Activated CD4-positive, alpha-beta T cell treated with anti-CD3 and anti-CD28 coated beads, Interleukin-2, amount 10 ng/mL, durations not matched to agents 7 days and 5 days (primary cell): ENCODE data around the gene TP53I13. TPM values are rescaled to one million over a fixed set of nuclear protein-coding genes. Genes with fewer than 3 reads are reported as not detected.
A peak's percentile ranks its signal among the peaks of the same experiment; 100 is the strongest.

Experiments used
- CTCF ChIA-PET: fragments of 350-600 bp; sonication (Branson Sonifier 250); formaldehyde crosslinking; loops from one replicate; lab custom pipeline; 2021; ENCODE audit warnings: antibody characterized with exemption; lab: Charles Lee
- POLR2A ChIA-PET: fragments of 350-600 bp; sonication (Branson Sonifier 250); formaldehyde crosslinking; loops from one replicate; lab custom pipeline; 2021; ENCODE audit warnings: antibody characterized with exemption; lab: Charles Lee
- DNase-seq: peaks from one replicate; pipeline ENCODE4 v3.0.0-alpha.2; 2020
- H3K27ac Mint-ChIP-seq: one replicate; pipeline ENCODE4 v1.8.0; 2021; ENCODE audit warnings: mild to moderate bottlenecking, moderate library complexity, mixed read lengths
- H3K27me3 Mint-ChIP-seq: one replicate; pipeline ENCODE4 v1.8.0; 2021; ENCODE audit warnings: mixed read lengths
- H3K36me3 Mint-ChIP-seq: one replicate; pipeline ENCODE4 v1.8.0; 2021; ENCODE audit warnings: low read depth, mixed read lengths
- H3K4me1 Mint-ChIP-seq: one replicate; pipeline ENCODE4 v1.8.0; 2021; ENCODE audit warnings: mixed read lengths
- H3K4me3 Mint-ChIP-seq: one replicate; pipeline ENCODE4 v1.8.0; 2021; ENCODE audit warnings: mild to moderate bottlenecking, moderate library complexity, mixed read lengths
- H3K9me3 Mint-ChIP-seq: one replicate; pipeline ENCODE4 v1.8.0; 2021; ENCODE audit warnings: mixed read lengths
- total RNA-seq, 2 experiments: library from RNA; stranded (reverse); gene quantifications; one replicate each; pipeline ENCODE4 v1.2.3, GENCODE V29; 2021

The TP53I13 gene
- total RNA-seq, 2 experiments from 2014 or later = 71.4 to 75.0 TPM

GRCh38 chr17:29569245-29569950 lies 897 bp downstream of the TP53I13 start:
- Mint-ChIP-seq H3K9me3 (no peaks in the 10 kb centered on the region), H3K27ac (peak overlapping the region; percentile 80), H3K36me3 (peaks cover 15% of the 10 kb centered on the region), H3K4me1 (peaks cover 27% of the 10 kb centered on the region), H3K27me3 (no peaks in the 10 kb centered on the region), H3K4me3 (peak overlapping the region; percentile 84)
- CTCF ChIA-PET = interaction anchor here (1.3 to 7.7 kb wide), 5 partner anchors 10 to 182 kb away, joined by 3 to 77 read pairs (median 8); partner anchors contain the start of gene ANKRD13B
- POLR2A ChIA-PET = no interaction called here
- DNase-seq = no peak

GRCh38 chr17:29570521-29570920 lies 2.0 kb downstream of the TP53I13 start:
- peaks cover 20% of the 10 kb centered on the region for H3K4me1 Mint-ChIP-seq
- H3K4me3 Mint-ChIP-seq = no peak overlapping the region
- H3K27me3 Mint-ChIP-seq = no peaks in the 10 kb centered on the region
- no peak for DNase-seq
- ChIA-PET CTCF (interaction anchor here (0.6 to 7.7 kb wide), 8 partner anchors 9 to 447 kb away, joined by 3 to 77 read pairs (median 6); partner anchors contain the start of gene ANKRD13B), POLR2A (no interaction called here)
- no peak overlapping the region for H3K27ac Mint-ChIP-seq
- H3K9me3 Mint-ChIP-seq = no peaks in the 10 kb centered on the region
- peaks cover 18% of the 10 kb centered on the region for H3K36me3 Mint-ChIP-seq

- H3K9me3 Mint-ChIP-seq = no peaks in the 10 kb centered on the region
- H3K27ac Mint-ChIP-seq = no peak overlapping the region
- H3K36me3 Mint-ChIP-seq = peaks cover 18% of the 10 kb centered on the region
- no peak overlapping the region for H3K4me3 Mint-ChIP-seq
- ChIA-PET POLR2A (no interaction called here), CTCF (interaction anchor here (2.7 to 7.7 kb wide), 4 partner anchors 8 to 46 kb away, joined by 8 to 77 read pairs (median 24); partner anchors contain the start of gene ANKRD13B)
- peaks cover 13% of the 10 kb centered on the region for H3K4me1 Mint-ChIP-seq
- DNase-seq = no peak
- no peaks in the 10 kb centered on the region for H3K27me3 Mint-ChIP-seq
These were observed 3.0 kb downstream of the TP53I13 start for GRCh38 chr17:29571486-29571882.

GRCh38 chr17:29571883-29572681 lies 3.6 kb downstream of the TP53I13 start:
- H3K27me3 Mint-ChIP-seq = no peaks in the 10 kb centered on the region
- H3K4me1 Mint-ChIP-seq = peaks cover 13% of the 10 kb centered on the region
- H3K27ac Mint-ChIP-seq = no peak overlapping the region
- peaks cover 18% of the 10 kb centered on the region for H3K36me3 Mint-ChIP-seq
- no peak for DNase-seq
- ChIA-PET CTCF (interaction anchor here (1.2 to 7.7 kb wide), 10 partner anchors 8 to 45 kb away, joined by 3 to 77 read pairs (median 6); partner anchors contain the start of gene ANKRD13B), POLR2A (no interaction called here)
- no peaks in the 10 kb centered on the region for H3K9me3 Mint-ChIP-seq
- no peak overlapping the region for H3K4me3 Mint-ChIP-seq

- ChIA-PET CTCF (interaction anchor here (0.6 to 4.3 kb wide), 12 partner anchors 8 to 358 kb away, joined by 3 to 29 read pairs (median 4); no protein-coding TSS in a partner anchor), POLR2A (interaction anchor here (1.1 kb wide), 1 partner anchor 43 kb away, joined by 3 read pairs; no protein-coding TSS in a partner anchor)
- DNase-seq = peak; percentile 50
- Mint-ChIP-seq H3K4me1 (peaks cover 13% of the 10 kb centered on the region), H3K27me3 (no peaks in the 10 kb centered on the region), H3K27ac (peak overlapping the region; percentile 19), H3K9me3 (no peaks in the 10 kb centered on the region), H3K36me3 (peaks cover 21% of the 10 kb centered on the region), H3K4me3 (no peak overlapping the region)
These were observed 4.4 kb downstream of the TP53I13 start for GRCh38 chr17:29572691-29573557.

GRCh38 chr17:29573558-29573869 lies 5.0 kb downstream of the TP53I13 start:
- Mint-ChIP-seq H3K4me3 (no peak overlapping the region), H3K36me3 (peaks cover 21% of the 10 kb centered on the region), H3K9me3 (no peaks in the 10 kb centered on the region), H3K4me1 (peaks cover 10% of the 10 kb centered on the region), H3K27ac (peak overlapping the region; percentile 19), H3K27me3 (no peaks in the 10 kb centered on the region)
- CTCF ChIA-PET = interaction anchor here (0.6 to 4.3 kb wide), 12 partner anchors 8 to 358 kb away, joined by 3 to 29 read pairs (median 4); no protein-coding TSS in a partner anchor
- POLR2A ChIA-PET = interaction anchor here (1.1 kb wide), 1 partner anchor 42 kb away, joined by 3 read pairs; no protein-coding TSS in a partner anchor
- no peak for DNase-seq

GRCh38 chr17:29573871-29574731 lies 5.6 kb downstream of the TP53I13 start:
- DNase-seq = no peak
- POLR2A ChIA-PET = interaction anchor here (1.1 kb wide), 1 partner anchor 41 kb away, joined by 3 read pairs; no protein-coding TSS in a partner anchor
- no peak overlapping the region for H3K27ac Mint-ChIP-seq

GRCh38 chr17:29574732-29575510 lies 6.4 kb downstream of the TP53I13 start:
- ChIA-PET POLR2A (no interaction called here), CTCF (interaction anchor here (1.2 to 4.3 kb wide), 4 partner anchors 12 to 42 kb away, joined by 7 to 29 read pairs (median 21); no protein-coding TSS in a partner anchor)
- Mint-ChIP-seq H3K36me3 (peaks cover 24% of the 10 kb centered on the region), H3K4me1 (peaks cover 7% of the 10 kb centered on the region), H3K4me3 (no peak overlapping the region), H3K27me3 (no peaks in the 10 kb centered on the region), H3K27ac (no peak overlapping the region), H3K9me3 (no peaks in the 10 kb centered on the region)
- DNase-seq = no peak

More at GRCh38 chr17:29573871-29574731, 5.6 kb downstream of the TP53I13 start:
- peaks cover 21% of the 10 kb centered on the region for H3K36me3 Mint-ChIP-seq
- no peak overlapping the region for H3K4me3 Mint-ChIP-seq
- CTCF ChIA-PET = interaction anchor here (0.6 to 4.3 kb wide), 7 partner anchors 10 to 357 kb away, joined by 3 to 29 read pairs (median 6); no protein-coding TSS in a partner anchor
- H3K4me1 Mint-ChIP-seq = peaks cover 8% of the 10 kb centered on the region
- H3K27me3 Mint-ChIP-seq = no peaks in the 10 kb centered on the region
- H3K9me3 Mint-ChIP-seq = no peaks in the 10 kb centered on the region

- DNase-seq = no peak
- H3K27ac Mint-ChIP-seq = no peak overlapping the region
- no peaks in the 10 kb centered on the region for H3K9me3 Mint-ChIP-seq
- no peaks in the 10 kb centered on the region for H3K27me3 Mint-ChIP-seq
- H3K4me3 Mint-ChIP-seq = no peak overlapping the region
- ChIA-PET POLR2A (interaction anchor here (0.8 kb wide), 1 partner anchor 9 kb away, joined by 3 read pairs; the partner anchor contains the start of gene ABHD15), CTCF (interaction anchor here (0.5 to 8.6 kb wide), 5 partner anchors 7 to 41 kb away, joined by 3 to 77 read pairs (median 7); partner anchors contain the start of genes ABHD15, ANKRD13B and TP53I13)
- H3K4me1 Mint-ChIP-seq = peaks cover 10% of the 10 kb centered on the region
- peaks cover 27% of the 10 kb centered on the region for H3K36me3 Mint-ChIP-seq
These were observed 7.2 kb downstream of the TP53I13 start for GRCh38 chr17:29575511-29576213.
